Pons (tissue), 1 donor: ENCODE measurements around the gene HIVEP3.

Experiments
- DNase-seq: peaks from one replicate; pipeline ENCODE4 v3.0.0-alpha.2; 2016; ENCODE audit warnings: low spot score

The HIVEP3 gene

DNA sequence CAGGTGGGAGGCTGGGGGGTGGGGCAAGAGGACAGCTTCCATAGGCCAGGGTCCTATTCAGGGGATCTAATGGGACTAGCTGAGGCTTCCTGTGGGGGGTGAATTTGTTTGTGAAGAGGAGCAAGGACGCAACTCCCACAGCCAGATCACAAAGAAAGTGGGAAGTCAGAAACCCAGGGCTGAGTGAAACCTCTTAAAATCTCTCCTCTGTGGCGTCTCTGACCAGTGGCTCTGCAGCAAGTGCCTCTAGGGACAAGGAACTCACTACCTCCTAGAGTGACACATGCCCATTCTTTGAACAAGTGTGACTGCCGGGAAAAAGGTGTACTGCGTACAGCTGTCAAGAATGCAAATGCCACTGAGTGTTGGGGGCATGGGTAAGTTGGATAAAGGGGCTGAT, 187.9 kb downstream of the HIVEP3 start:
- no peak for DNase-seq

DNA sequence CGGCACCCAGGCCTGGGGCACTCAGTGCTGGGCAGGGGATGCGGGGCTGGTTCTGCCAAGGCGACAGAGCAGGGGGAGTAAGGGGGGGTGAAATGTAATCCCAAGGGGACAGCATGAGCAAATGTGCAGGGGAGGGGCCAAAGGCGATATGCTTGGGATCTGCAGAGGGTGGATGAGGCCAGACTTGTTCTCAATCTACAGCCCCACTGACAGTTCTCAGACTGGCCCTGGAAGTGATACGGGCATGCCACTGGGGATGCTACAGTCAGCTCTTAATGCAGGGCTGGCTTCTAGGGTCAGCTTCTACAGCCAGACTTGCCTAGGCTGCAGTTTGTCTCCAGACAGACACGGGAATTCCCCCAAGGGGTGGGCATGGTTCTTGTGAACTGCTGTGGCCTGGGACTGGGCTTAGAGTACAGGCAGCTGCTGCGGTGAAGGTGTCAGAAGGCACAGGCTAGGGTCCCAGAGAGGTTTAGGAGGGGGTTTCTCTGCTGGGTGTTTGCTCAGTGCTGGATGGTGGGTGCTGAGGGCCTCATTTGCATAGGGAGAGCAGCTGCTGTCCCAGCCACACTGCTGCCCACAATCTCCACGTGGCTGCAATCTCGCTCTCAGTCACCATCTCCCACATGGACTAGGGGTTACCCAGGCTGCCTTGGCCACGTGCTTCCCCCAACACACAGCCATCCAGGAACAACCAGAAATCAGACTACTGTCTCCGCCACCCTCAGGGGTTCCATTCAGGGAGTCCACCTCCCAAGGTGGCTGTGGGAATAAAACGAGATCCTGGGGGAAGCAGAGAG, 190.1 kb downstream of the HIVEP3 start:
- DNase-seq = peak; percentile 56

DNA sequence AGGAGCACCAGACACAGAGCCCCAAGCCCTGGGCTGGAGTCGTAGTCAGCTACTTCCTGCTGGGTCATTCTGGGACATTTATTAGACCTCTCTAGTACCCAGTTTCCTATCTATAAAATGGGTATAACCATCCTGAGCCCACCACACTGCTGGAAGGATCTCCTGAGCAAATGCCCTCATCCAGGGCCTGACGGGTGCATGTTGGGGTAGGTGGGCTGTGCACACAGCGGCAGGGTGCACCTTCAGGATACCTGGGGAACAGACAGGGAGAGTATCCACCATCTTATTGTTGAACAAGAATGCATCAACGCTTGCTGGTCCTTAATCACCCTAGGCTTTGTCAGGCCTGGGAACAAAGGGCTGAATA, 191.0 kb downstream of the HIVEP3 start:
- no peak for DNase-seq

DNA sequence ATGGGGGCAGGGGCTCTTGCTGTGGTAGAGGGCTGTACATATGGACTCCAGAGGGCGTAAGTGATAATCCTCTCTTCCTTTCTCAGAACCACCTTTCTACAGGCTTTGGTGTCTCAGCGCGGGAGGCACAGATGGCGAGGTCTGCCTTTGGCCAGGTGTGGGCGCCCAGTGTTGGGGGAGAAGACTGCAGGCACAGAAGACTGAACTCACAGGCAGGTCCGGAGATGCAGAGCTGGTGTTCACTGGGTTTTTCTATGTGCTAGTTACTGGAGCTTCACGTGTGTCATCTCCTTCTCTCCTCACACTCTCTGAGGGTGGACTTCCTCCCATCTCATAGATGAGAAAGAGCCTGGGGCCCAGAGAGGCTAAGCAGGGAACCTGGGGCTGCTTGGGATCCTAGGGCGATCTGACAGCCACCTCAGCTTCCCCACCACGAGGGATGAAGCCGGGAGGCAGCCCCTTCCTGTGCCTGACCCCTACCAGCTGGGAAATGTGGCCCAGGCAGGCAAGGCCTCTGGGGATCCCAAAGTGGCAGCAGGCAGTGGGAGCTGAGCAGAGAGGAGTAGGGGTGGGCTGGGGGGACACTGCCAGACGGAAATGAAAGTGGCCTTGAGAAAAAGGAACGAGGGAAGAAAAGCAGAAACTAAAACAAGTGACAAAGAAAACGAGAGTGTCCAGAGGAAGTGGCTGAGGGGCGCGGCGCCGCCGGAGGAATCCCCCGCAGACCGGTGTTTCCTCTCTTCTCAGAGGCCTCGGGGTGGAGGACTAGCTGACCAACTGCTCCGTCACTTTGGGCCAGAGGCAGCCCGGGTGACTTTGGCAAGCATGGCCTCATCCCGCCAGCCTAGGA, 191.6 kb downstream of the HIVEP3 start:
- peak; percentile 69 for DNase-seq

DNA sequence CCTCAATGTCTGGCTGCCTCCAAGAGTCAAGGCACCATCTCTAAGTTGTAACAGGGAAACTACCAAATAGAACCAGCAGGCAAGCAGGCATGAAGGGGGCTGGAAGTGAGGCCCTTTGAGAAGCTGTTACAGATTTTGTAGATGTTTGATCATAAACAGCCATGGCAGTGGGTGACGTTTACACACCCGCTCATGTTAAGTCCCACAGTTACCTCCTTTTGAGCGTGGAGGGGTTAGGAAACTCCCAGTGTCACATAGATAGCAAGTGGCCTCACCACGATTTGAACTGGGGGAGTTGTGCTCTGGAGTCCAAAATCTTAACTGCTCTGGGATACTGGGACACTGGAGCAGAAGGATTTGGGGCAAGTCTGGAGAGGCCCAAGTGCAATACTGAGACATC, 192.4 kb downstream of the HIVEP3 start:
- DNase-seq = no peak

DNA sequence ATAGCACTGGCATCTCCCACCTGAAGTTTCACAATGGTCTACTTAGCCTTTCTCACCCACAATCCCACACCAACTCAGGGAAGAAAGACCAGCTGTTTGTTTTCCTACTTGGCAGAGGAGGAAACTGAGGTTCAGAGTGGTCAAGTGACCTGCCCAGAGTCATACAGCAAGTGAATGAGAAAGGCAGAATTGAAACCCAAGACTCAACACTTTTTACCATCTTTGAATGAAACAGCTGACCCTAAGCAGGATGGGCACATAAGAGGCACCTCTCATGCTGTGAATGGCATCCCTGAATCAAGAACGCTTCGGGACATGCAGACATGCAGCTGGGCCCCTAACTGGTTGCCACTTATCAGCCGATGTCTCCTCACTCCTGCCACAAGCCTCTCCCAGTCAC, 193.8 kb downstream of the HIVEP3 start:
- no peak for DNase-seq

DNA sequence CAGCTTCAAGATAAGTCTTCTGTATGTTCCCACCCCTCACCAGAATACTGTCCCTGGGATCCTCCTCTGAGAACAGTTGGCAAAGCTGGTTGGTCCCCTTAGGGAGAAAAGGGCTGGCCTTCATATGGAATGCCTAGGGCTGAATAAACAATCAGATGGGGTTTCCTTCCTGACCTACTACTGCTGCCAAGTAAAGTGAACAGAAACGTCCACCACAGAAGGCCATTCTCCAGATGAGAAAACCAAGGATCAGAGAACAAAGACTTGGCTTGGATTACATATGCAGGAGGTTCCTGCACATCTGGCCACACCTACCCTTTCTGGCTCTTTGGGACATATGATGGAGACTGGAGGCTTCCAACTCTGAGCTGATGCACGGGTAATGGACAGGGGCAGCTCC, 194.5 kb downstream of the HIVEP3 start:
- DNase-seq = no peak

DNA sequence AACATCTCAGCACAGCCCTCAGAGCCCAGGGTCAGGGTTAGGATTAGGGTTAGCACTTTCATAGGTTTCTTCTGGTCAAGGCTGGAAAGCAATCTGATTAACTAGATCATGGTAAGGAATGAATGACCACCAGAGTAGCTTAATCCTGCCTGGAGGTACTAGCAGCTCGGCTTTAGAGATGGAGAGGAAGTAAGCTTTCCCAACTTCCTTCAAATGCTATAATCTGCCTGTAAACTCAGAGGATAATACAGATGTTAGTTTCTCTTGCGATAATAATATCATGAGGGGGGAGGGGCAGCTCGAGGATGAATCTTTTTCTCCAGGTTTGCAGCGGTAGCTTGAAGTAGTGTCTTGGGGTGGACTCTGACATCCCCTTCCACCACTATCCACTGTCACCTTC, 194.9 kb downstream of the HIVEP3 start:
- DNase-seq = no peak

DNA sequence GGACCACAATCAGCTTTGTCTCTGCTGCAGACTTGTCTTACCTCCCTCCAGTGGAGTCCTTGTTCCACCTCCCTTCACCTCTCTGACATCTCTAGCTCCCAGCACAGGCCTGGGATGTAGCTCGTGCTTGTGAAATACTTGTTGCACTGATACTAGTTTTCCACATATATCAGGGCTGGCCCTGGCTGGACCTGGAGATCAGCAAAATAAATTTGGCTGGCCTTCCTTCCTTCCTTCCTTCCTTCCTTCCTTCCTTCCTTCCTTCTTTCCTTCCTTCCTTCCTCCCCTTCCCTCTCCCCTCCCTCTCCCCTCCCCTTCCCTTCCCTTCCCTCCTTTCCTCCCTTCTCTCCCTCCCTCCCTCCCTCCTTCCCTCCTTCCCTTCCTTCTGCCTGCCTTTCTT, 196.5 kb downstream of the HIVEP3 start:
- DNase-seq = no peak

DNA sequence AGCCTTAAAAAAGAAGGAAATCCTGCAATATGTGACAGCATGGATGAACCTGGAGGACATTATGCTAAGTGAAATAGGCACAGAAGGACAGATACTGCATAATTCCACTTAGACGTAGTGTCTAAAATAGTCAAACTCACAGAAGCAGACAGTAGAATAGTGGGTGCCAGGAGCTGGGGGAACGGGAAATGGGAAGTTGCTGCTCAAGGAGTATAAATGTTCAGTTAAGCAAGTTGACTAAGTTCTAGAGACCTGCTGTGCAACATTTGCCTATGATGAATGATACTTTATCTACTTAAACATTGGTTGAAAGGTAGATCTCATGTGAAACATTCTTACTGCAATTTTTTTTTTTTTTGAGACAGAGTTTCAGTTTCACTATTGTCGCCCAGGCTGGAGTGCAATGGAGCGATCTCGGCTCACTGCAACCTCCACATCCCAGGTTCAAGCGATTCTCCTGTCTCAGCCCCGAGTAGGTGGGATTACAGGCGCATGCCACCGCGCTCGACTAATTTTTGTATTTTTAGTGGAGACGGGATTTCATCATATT, 197.8 kb downstream of the HIVEP3 start:
- DNase-seq = no peak

DNA sequence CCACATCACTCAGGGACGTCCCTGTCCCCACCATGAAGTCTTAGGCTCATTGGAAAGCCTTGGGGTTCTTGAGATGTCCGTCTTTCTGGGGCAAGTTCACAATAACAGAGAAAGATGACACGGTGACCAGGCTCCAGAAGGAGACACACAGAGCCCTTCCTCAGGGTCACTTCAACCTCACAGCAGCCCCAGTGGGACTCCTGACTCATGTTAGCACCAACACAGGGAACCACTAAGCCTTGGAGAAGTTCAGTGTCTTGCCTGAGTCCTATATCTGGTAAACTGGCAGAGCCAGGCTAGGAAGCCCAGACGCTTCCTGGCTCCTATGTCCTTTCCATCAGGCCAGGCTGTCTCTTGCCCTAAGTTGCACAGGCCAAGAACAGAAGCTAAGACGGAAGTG, 199.1 kb downstream of the HIVEP3 start:
- DNase-seq = no peak

DNA sequence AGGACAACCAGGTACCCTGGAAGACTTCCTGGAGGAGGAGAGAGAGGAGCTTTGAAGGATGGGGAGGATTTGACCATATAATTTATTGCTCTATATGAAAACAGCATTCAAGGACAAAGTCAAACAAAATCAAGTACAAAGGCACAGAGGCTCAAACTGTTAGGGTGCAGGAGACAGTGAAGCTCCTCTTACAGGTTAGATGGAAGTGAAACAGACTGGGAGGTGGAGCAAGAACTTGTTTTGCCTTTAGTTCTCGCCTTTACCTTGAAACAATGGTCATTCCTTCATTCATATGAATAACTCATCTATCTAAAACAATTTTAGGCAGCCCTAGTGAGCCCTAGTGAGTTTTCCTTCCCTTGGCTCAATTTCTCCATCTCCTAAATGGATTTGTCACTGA, 199.6 kb downstream of the HIVEP3 start:
- no peak for DNase-seq

DNA sequence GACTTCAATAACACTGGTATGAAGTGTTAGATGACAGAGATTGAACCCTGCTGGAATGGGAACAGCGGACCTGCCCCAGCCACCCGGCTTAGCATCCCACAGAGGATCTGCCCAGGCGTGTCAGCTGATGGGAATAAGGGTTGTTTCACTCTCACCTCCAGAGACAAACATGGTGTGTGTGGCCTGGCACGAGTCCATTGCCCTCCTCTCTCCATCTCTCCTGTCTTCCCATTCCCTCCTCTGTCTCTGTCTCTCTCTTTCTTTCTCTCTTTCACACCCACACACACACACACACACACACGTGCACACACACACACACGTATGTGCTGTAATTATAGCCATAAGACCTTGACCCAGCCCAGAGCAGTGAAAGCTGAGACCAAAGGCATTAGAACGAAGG, 200.2 kb downstream of the HIVEP3 start:
- DNase-seq = no peak

DNA sequence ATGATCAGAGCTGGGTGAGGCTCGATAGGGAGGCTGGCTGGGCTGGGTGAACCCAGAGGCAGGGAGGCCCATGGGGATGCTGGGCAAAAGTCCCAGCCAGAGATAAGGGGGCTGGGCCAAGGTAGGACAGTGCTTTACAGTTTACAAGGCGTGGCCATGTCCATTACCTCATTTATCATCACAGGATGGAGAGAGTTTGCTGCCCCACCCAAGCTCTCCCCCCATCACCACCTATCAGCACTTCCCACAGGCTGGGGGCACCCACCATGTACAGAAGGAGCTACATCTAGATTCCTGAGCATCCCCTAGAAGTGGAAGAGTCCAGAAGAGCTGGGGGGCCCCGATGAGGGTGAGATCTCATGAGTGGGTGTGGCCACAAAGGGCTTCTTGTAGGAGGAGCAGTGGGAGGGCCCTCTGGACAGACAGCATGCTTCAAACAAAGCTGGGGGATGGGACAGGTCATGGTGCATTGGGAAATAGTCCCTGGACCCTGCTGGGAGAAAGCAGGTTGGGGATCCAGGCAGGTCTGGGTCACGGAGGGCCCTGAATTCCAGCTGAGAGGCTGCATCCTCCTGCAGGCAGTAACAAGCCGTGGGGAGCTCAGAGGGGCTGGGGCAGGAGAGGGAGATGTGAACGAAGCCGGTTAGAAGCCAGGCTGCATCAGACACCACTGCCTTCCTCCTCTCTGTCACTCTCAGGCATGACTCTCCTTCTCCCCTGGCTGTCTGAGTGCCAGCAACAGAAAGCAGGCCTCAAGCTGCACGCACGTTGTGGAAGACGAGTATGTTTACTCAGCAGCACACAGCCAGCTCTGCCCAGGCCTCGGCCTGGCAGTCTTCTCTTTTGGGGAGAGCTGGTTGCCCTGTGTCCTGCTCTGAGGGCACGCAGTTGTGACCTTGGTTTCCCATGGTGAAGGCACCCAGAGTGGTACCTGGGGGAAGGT, 202.3 kb downstream of the HIVEP3 start:
- DNase-seq = no peak

DNA sequence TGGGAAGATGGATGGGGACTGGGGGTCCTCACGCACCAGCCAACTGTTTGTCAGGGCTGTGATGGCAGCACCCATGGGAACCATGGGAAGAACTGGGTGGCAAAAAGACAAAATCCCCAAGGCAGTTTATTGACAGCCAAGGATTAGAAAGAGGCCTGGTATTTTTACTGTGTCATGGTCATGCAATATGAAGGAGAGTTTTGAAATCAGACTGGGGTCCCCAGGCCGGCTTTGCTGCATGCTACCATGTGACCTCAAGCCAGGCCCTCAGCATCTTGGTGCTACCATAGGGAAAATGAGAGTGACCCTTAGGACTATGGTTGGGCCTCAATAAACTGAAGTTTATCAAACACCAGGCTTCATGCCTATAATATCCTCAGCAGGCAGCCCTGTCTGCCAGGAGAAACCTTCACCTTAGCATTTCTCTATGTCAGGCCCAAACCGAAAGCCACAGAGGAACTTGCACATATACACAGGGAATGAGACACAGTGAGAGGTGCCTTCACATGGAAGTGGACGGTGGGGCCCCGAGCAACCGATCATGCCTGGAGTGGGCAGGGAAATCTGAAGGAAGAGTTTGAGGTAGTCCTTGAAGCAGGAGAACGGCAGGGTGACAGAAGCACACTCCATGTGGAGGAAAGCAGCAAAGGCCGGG, 203.2 kb downstream of the HIVEP3 start:
- DNase-seq = no peak

DNA sequence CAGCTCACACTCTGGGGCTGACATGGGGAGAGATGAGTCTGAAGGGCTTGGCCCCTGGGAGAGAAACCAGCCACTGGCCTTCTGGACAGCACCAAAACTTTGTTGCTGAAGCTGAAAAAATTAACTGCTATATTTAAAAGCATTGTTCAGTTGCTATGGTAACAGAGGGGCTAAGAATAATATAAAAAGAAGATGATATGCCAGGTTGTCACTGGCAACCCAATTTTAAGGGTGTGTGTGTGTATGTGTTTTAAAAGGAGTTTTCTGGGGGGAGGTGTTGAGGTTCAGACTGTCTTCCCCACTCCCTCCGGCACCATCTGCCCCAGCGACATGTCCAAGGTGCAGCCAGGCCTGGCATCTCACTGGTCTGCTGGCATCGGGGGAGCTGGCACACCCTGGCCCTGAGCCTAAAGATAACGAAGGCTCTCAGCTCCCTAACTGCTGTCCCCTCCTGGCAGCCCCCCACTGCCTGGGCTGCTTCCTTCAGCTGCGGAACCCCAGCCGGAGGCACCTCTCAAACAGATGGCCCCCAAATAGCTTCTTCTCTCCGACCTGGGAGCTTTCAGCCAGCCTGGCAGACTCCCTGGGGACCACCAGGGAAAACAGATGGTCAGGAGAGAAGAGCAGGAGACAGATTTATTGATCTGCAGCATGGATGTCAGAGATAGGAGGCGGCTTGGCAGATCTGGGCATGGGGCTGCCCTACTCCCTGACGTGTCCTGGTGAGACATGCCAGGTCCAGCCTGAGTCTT, 203.9 kb downstream of the HIVEP3 start:
- DNase-seq = no peak

DNA sequence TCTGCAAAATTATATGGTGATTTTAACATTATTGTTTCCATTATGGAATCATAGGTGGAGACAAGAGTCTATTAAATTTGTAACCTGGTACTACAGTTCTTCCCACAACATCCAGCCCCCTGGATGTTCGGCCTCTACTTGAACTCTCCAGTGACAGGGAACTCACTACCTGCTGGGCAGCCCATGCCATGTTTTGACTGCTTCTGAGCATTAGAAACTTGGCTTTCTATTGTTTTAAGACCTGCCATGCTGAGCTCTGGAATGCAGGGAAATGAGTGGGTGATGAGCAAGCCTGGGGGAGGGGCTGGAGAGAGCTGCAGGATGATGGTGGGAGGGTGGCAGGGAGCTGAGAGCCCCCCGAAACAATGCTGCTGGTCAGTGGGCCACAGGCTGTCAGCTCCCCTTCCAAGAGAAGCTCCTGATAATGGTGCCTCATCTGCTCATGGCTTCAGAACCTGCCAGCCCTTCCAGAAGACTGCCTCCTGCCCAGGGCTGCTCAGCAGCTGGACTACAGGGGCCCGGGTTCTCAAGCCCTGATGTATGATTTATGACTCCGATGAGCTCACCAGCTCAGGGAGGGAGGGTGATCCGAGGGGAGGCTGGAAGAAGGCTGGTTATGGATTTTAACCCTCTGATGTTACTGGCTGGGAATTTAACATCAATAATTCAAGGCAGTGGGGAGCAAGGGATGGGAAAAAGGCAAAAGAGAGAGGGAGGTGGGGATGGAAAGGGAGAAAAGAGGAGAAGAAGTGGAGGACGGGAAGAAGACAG, 205.0 kb downstream of the HIVEP3 start:
- no peak for DNase-seq

DNA sequence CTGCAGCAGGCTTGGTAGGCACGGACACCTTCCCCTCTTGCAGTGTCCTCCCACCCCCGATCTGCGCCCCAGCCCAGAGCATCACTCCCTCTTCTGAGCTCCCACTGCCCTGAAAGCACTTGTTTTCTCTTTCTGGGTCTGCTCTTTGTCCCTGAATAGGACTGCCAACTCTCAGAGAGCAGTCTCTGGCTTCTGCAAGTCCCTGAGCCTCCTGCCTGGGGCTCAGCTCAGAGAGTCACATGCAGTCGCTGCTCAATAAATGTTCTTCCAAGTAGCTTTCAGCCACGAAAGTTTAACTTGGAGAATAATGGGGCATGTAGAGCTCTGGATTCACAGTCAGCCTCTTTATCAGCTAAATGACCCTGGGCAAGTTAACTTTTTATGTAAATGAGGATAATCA, 205.6 kb downstream of the HIVEP3 start:
- DNase-seq = peak; percentile 54

DNA sequence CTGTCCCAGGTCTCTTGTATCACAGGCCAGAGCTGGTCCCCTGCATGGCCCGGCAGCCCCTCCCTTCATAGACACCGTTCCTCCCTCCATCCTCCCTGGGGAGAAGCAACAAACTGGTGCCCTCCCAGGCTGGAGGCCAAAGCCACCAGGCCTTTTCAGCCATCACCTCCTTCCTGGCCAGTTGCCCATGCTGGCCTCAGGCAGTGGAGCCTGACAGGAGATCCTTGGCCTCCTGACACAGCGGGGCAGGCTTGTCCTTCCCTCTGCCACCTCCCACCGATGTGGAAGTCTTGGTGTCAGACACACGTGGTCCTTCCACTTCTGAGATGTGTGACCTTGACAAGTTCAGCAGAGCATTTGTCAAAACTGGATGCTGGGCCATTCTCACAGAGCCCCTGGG, 206.0 kb downstream of the HIVEP3 start:
- DNase-seq = peak; percentile 49

DNA sequence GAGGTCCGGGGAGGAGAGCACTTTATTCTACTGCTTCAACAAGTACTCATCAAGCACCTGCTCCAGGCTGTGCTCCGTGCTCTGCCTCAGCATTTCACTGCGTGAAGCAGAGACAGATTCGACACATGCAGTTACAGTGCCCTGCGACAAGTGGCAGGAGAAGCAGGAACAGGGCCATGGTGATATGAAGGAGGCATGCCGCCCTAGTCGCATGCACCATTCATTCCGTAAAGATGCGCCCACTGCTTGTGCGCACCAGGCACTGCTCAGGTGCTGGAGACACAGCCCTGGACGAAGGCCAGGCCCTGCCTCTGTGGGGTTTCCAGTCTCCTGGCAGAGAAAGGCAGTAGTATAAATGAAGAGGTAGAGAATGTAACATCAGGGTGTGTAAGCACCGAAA, 206.6 kb downstream of the HIVEP3 start:
- no peak for DNase-seq
